Chondrocyte (in vitro differentiated cells): Measurements from ENCODE around the gene PHYHIPL. TPM values are rescaled to one million over a fixed set of nuclear protein-coding genes. Genes with fewer than 3 reads are reported as not detected.

Experiments
- DNase-seq: peaks from one replicate; pipeline ENCODE4 v3.0.0; 2021; ENCODE audit warnings: mixed read lengths, low spot score
- H3K27ac Mint-ChIP-seq: one replicate; pipeline ENCODE4 v1.8.0; 2021; ENCODE audit warnings: mild to moderate bottlenecking, moderate library complexity, mixed read lengths; ENCODE audit not compliant: unreplicated experiment
- H3K27me3 Mint-ChIP-seq: 2 replicates; pipeline ENCODE4 v1.8.0; 2021; ENCODE audit warnings: low read depth, mixed read lengths
- H3K36me3 Mint-ChIP-seq: 2 replicates; pipeline ENCODE4 v1.8.0; 2021; ENCODE audit warnings: low read depth, mixed read lengths
- H3K4me1 Mint-ChIP-seq: 2 replicates; pipeline ENCODE4 v1.8.0; 2021; ENCODE audit warnings: low read depth, mild to moderate bottlenecking, mixed read lengths
- H3K4me3 Mint-ChIP-seq: one replicate; pipeline ENCODE4 v1.8.0; 2021; ENCODE audit warnings: mild to moderate bottlenecking, moderate library complexity, mixed read lengths; ENCODE audit not compliant: unreplicated experiment
- H3K9me3 Mint-ChIP-seq: 2 replicates; pipeline ENCODE4 v1.8.0; 2021; ENCODE audit warnings: low read depth, mixed read lengths
- total RNA-seq: library from RNA; stranded (reverse); gene quantifications from 3 replicates; pipeline ENCODE4 v1.2.1, GENCODE V29; 2021
- TF ChIP-seq, protein P1 (sequence below): fragments of 200-600 bp; sonication (generic); IDR thresholded peaks from 2 replicates; pipeline ENCODE4 v1.5.0; 2021; ENCODE audit warnings: antibody characterized with exemption, mild to moderate bottlenecking, moderate library complexity

The PHYHIPL gene
- total RNA-seq, 1 donor from 2014 or later, result 0.20 TPM

DNA sequence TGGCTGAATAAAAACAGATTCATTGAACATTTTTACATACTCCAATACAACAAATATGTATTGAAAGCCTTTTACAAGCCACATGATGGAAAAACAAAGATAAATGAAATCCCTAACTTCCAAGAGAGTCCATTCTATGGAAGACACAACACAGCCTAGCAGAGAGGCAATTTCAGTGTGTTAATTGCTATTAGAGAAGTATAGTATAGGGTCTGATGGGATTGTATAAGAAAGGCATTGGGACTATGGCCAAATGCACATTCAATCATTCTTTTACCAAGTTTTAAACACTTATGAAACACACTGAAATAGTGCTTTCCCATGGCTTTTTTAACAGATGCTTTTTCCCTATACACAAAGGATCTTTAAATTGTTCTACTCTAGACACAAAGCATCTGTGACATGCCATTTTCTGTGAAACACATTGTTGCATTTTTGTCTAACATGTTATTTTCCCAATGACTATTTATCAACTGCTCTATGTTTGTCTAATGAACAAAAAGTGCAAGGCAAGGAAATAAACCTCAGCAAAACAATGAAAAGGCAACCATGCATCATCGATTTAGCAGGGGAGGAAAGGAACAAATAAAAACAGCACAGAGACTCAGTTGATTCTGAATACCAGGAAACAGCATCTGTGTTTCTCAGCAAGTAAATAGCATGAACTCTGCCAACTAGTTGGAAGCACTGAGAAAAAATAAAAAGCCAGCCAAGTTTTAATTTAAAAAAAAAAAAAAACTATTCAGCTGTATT is 42.4 kb upstream of the PHYHIPL start:
- DNase-seq, result no peak
- H3K9me3 Mint-ChIP-seq, result no peaks in the 10 kb centered on the region
- no peak overlapping the region for H3K27ac Mint-ChIP-seq

DNA sequence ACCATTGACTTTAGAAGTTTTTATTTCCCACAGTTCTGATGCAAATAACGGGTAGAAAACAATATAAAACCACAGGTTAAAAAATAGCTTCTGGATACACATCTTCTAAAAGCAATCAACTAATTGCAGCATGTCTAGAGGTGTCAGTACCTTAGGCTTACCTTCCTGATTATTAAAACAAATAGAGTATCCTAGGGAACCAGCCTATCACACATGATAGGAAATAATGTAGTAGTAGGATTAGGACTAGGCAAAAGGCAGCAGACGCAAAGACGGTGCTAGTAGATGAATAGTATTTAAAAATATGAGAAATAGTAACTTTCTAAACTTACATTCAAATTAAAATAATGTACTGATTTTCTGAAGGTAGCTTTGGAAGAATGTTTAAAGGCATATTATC is 41.7 kb upstream of the PHYHIPL start:
- H3K9me3 Mint-ChIP-seq, result no peaks in the 10 kb centered on the region
- H3K27me3 Mint-ChIP-seq, result peaks cover 12% of the 10 kb centered on the region
- no peak overlapping the region for H3K4me3 Mint-ChIP-seq
- H3K27ac Mint-ChIP-seq, result no peak overlapping the region
- H3K4me1 Mint-ChIP-seq, result peaks cover 9% of the 10 kb centered on the region
- TF ChIP-seq, protein P1, sequence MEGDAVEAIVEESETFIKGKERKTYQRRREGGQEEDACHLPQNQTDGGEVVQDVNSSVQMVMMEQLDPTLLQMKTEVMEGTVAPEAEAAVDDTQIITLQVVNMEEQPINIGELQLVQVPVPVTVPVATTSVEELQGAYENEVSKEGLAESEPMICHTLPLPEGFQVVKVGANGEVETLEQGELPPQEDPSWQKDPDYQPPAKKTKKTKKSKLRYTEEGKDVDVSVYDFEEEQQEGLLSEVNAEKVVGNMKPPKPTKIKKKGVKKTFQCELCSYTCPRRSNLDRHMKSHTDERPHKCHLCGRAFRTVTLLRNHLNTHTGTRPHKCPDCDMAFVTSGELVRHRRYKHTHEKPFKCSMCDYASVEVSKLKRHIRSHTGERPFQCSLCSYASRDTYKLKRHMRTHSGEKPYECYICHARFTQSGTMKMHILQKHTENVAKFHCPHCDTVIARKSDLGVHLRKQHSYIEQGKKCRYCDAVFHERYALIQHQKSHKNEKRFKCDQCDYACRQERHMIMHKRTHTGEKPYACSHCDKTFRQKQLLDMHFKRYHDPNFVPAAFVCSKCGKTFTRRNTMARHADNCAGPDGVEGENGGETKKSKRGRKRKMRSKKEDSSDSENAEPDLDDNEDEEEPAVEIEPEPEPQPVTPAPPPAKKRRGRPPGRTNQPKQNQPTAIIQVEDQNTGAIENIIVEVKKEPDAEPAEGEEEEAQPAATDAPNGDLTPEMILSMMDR, result no peak
- no peak for DNase-seq
- no peaks in the 10 kb centered on the region for H3K36me3 Mint-ChIP-seq

More for the DNA sequence above, 42.4 kb upstream of the PHYHIPL start:
- peaks cover 12% of the 10 kb centered on the region for H3K27me3 Mint-ChIP-seq
- H3K36me3 Mint-ChIP-seq, result no peaks in the 10 kb centered on the region
- H3K4me3 Mint-ChIP-seq, result no peak overlapping the region
- H3K4me1 Mint-ChIP-seq, result peaks cover 9% of the 10 kb centered on the region
- TF ChIP-seq, protein P1, result no peak

DNA sequence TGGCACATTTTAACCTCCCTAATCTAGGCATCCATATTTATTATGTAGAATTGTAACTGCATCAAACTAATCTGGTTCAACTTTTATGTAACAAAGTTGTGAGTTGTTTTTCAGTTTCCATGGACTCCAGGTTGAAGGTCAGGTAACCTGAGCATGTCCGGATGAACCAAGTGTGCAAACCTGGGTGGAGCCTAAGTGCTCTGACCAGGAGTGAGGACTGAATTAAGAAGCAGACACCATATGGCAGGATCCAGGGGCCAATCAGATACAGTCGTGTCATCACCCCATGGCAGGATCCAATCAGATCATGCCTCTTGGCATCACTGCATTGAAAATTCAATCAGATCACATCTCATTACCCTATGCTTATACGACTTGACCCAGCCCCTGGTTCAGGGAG is 41.2 kb upstream of the PHYHIPL start:
- H3K9me3 Mint-ChIP-seq, result no peaks in the 10 kb centered on the region
- DNase-seq, result no peak
- peaks cover 12% of the 10 kb centered on the region for H3K27me3 Mint-ChIP-seq
- peaks cover 9% of the 10 kb centered on the region for H3K4me1 Mint-ChIP-seq
- H3K27ac Mint-ChIP-seq, result no peak overlapping the region
- H3K36me3 Mint-ChIP-seq, result no peaks in the 10 kb centered on the region
- no peak overlapping the region for H3K4me3 Mint-ChIP-seq
- TF ChIP-seq, protein P1, result no peak

DNA sequence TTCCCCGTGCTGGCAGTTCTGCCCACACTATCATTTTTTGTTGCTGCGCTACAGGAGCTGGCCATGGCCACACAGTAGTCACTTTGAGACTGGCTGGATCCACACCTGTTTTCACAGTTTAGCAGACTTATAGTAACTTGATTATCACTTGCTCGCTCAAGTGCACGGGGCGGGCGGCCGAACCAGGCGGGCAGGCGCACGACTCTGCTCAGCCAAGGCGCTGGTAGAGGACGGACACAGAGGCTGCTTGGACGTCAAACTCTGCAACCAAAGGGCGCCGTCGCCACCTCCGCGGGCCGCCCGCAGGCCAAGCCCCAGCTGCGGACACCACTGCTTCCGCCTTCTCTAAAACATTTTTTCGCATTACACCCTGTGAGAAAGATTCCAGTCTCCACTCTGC is 38.4 kb upstream of the PHYHIPL start:
- no peak overlapping the region for H3K27ac Mint-ChIP-seq
- peaks cover 6% of the 10 kb centered on the region for H3K9me3 Mint-ChIP-seq
- DNase-seq, result peak; percentile 76
- peaks cover 4% of the 10 kb centered on the region for H3K27me3 Mint-ChIP-seq
- H3K36me3 Mint-ChIP-seq, result no peaks in the 10 kb centered on the region
- H3K4me3 Mint-ChIP-seq, result no peak overlapping the region
- H3K4me1 Mint-ChIP-seq, result peaks cover 3% of the 10 kb centered on the region
- TF ChIP-seq, protein P1, result no peak

DNA sequence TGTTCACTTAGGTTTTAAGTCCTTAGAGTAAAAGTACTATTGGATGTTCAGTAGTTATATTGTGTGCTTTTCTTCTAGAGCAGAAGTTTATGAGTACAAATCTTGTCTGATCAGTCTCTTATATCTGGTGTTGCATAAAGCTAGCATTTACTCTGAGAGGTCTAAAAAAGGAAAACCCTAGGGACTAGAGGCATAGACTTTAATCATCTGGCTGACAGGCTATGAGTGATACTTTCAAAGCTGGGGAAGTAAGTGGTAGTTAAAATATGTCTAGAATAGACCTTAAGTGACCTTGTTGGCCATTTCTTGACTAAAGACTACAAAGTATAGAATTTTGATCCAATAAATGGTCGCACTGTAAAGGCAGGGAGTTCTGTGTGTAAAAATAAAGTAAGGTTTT is 32.9 kb upstream of the PHYHIPL start:
- Mint-ChIP-seq H3K4me3 (no peak overlapping the region), H3K9me3 (peaks cover 15% of the 10 kb centered on the region), H3K4me1 (peaks cover 5% of the 10 kb centered on the region), H3K36me3 (no peaks in the 10 kb centered on the region), H3K27me3 (peaks cover 4% of the 10 kb centered on the region), H3K27ac (no peak overlapping the region)
- TF ChIP-seq, protein P1, result no peak
- no peak for DNase-seq
